Vagina (tissue), 2 donors: ENCODE results near the gene ZC3H12C. TPM values are rescaled to one million over a fixed set of nuclear protein-coding genes. Genes with fewer than 3 reads are reported as not detected.
"Not testable (repeated sequence)": the region's sequence is repeated elsewhere in the genome, so short reads cannot be mapped to it uniquely, and the experiment has no call there.

ENCODE experiments used
- DNase-seq, 2 donors: peaks; one replicate each; pipeline ENCODE4 v3.0.0-alpha.2; 2017; ENCODE audit errors: extremely low spot score in 2 of 2
- H3K27ac ChIP-seq: fragments of 200-600 bp; sonication (generic); one replicate; pipeline ENCODE4 v1.5.1; 2019
- H3K27me3 ChIP-seq: fragments of 200-600 bp; sonication (generic); one replicate; pipeline ENCODE4 v1.5.1; 2019
- H3K36me3 ChIP-seq, 2 donors: fragments of 200-600 bp; sonication (generic); one replicate each; pipeline ENCODE4 v1.5.1; 2017 to 2019
- H3K4me1 ChIP-seq: fragments of 200-600 bp; sonication (generic); one replicate; pipeline ENCODE4 v1.5.1; 2019
- H3K4me3 ChIP-seq, 2 donors: fragments of 200-600 bp; sonication (generic); 1 replicate in 1 of 2; 2 replicates in 1 of 2; pipeline ENCODE4 v1.5.1; 2016 to 2019
- H3K9me3 ChIP-seq: fragments of 200-600 bp; sonication (generic); one replicate; pipeline ENCODE4 v1.5.1; 2019
- POLR2A ChIP-seq, 2 donors: fragments of 450-650 bp; IDR thresholded peaks; one replicate each; pipeline ENCODE4 v1.6.1; 2017; ENCODE audit warnings: antibody characterized with exemption in 2 of 2, mild to moderate bottlenecking in 2 of 2, moderate library complexity in 2 of 2
- POLR2AphosphoS5 ChIP-seq, 2 donors: sonication (generic); formaldehyde crosslinking; IDR thresholded peaks; one replicate each; pipeline ENCODE4 v1.9.0; 2017; ENCODE audit warnings: antibody characterized with exemption in 2 of 2, mild to moderate bottlenecking in 2 of 2, low read depth in 1 of 2; ENCODE audit not compliant: insufficient read depth in 1 of 2
- intact Hi-C: fragments of 100-400 bp; cut with DNase I; formaldehyde crosslinking; loops from one replicate; pipeline ENCODE4 v1.15.1; 2023
- total RNA-seq: library from RNA; depleted of rRNA; stranded (reverse); fragments of >200 nt; gene quantifications from one replicate; pipeline ENCODE4 v1.2.3, GENCODE V29; 2016
- TF ChIP-seq, protein P1 (sequence below), 3 experiments: fragments of 450-650 bp in 2 of 3; fragments of 200-600 bp in 1 of 3; sonication (generic) in 1 of 3; IDR thresholded peaks; one replicate each; pipeline ENCODE4 v1.5.1; 2017 to 2019; ENCODE audit warnings: antibody characterized with exemption in 3 of 3, mild to moderate bottlenecking in 2 of 3, moderate library complexity in 2 of 3

ZC3H12C gene
- total RNA-seq, 1 donor from 2014 or later: 16.7 TPM

DNA sequence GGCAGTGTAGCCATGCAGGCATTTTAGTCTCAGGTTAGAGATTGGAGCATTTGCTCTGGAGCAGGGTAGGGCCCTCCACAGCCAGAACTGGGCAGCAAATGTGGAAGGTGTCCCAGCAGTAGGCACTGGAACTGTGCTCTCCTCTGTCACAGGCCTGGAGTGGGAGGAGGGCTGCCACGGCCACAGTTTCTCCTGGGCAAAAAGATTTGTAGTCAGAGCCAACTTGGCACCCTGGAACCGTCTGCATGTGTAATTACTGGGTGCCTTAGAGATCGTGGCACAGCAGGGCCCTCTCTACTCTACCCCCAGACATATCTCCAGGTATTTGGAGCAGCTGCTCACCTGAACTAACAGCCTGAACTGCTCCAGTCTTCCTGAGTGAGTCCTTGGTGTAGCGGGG lies 93.7 kb downstream of the ZC3H12C start:
- no peak overlapping the region for H3K27ac ChIP-seq
- no peak for DNase-seq
- intact Hi-C loops: no loop called here
- TF ChIP-seq POLR2AphosphoS5 (IDR thresholded peaks at IDR 0.05; ENCODE audit: insufficient read depth in 1 of 2, low read depth in 1 of 2) (no peak), POLR2A (IDR thresholded peaks at IDR 0.05) (no peak)
- TF ChIP-seq, protein P1, sequence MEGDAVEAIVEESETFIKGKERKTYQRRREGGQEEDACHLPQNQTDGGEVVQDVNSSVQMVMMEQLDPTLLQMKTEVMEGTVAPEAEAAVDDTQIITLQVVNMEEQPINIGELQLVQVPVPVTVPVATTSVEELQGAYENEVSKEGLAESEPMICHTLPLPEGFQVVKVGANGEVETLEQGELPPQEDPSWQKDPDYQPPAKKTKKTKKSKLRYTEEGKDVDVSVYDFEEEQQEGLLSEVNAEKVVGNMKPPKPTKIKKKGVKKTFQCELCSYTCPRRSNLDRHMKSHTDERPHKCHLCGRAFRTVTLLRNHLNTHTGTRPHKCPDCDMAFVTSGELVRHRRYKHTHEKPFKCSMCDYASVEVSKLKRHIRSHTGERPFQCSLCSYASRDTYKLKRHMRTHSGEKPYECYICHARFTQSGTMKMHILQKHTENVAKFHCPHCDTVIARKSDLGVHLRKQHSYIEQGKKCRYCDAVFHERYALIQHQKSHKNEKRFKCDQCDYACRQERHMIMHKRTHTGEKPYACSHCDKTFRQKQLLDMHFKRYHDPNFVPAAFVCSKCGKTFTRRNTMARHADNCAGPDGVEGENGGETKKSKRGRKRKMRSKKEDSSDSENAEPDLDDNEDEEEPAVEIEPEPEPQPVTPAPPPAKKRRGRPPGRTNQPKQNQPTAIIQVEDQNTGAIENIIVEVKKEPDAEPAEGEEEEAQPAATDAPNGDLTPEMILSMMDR (IDR thresholded peaks at IDR 0.05): no peak
- H3K9me3 ChIP-seq: no peaks in the 10 kb centered on the region
- no peaks in the 10 kb centered on the region for H3K27me3 ChIP-seq
- H3K4me1 ChIP-seq: no peaks in the 10 kb centered on the region
- no peaks in the 10 kb centered on the region for H3K36me3 ChIP-seq
- H3K4me3 ChIP-seq: no peak overlapping the region

DNA sequence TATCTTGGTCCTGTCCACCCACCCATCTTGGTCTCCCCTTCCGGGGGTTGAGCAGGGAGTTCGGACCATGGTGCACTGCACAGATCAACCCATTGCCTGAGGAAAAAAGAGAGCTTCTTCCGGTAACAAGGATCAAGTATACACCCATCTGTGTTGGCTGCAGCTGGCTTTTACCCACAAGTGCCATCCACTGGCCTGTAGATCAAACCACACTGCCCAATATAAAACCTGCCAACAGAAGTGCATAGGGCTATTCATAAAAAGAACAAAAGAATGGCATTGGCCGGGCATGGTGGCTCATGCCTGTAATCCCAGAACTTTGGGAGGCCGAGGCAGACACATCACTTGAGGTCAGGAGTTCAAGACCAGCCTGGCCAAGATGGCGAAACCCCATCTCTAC lies 94.5 kb downstream of the ZC3H12C start:
- no peaks in the 10 kb centered on the region for H3K27me3 ChIP-seq
- no peaks in the 10 kb centered on the region for H3K4me1 ChIP-seq
- H3K4me3 ChIP-seq: no peak overlapping the region
- TF ChIP-seq, protein P1 (IDR thresholded peaks at IDR 0.05): no peak
- no peak for TF ChIP-seq POLR2AphosphoS5 (IDR thresholded peaks at IDR 0.05; ENCODE audit: insufficient read depth in 1 of 2, low read depth in 1 of 2)
- no peak for TF ChIP-seq POLR2A (IDR thresholded peaks at IDR 0.05)
- H3K36me3 ChIP-seq: no peaks in the 10 kb centered on the region
- intact Hi-C loops: no loop called here
- no peak for DNase-seq
- no peaks in the 10 kb centered on the region for H3K9me3 ChIP-seq
- H3K27ac ChIP-seq: no peak overlapping the region

DNA sequence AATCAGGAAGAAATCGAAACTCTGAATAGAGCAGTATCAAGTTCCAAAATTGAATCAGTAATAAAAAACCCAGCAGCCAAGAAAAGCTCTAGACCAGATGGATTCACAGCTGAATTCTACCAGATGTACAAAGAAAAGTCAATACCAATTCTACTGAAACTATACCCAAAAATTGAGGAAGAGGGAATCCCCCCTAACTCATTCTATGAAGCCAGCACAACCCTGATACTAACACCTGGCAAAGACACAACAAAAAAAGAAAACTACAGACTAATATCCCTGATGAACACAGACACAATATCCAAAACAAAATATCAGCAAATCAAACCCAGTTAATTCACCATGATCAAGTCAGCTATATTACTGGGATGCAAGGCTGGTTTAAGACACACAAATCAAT lies 97.7 kb downstream of the ZC3H12C start:
- no peaks in the 10 kb centered on the region for H3K36me3 ChIP-seq

DNA sequence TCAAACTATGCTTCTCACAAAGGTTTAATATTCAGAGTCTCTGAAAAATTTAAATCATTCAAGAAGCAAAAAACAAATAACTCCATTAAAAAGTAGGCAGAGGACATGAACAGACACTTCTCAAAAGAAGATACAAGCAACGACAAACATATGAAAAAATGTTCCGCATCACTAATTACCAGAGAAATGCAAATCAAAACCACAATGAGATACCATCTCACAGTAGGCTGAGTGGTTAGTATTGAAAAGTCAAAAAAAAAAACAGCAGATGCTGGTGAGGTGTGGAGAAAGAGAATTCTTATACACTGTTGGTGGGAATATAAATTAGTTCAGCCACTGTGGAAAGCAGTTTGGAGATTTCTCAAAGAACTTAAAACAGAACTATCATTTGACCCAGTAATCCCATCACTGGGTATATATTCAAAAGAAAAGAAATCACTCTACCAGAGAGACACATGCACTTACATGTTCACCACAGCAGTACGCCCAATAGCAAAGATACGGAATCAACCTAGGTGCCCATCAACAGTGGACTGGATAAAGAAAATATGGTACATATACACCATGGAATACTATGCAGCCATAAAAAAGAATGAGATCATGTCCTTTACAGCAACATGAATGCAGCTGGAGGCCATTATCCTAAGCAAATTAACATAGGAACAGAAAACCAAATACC lies 99.6 kb downstream of the ZC3H12C start:
- H3K27me3 ChIP-seq, H3K36me3 ChIP-seq, H3K4me1 ChIP-seq, intact Hi-C loops, H3K27ac ChIP-seq, DNase-seq, H3K9me3 ChIP-seq, H3K4me3 ChIP-seq: not testable (repeated sequence)

More for the DNA sequence above, 97.7 kb downstream of the ZC3H12C start:
- H3K9me3 ChIP-seq: no peaks in the 10 kb centered on the region
- no peak overlapping the region for H3K4me3 ChIP-seq
- no peaks in the 10 kb centered on the region for H3K27me3 ChIP-seq
- intact Hi-C loops: no loop called here
- no peak for DNase-seq
- no peaks in the 10 kb centered on the region for H3K4me1 ChIP-seq
- H3K27ac ChIP-seq: no peak overlapping the region
- TF ChIP-seq, protein P1 (IDR thresholded peaks at IDR 0.05): no peak
- TF ChIP-seq POLR2A (IDR thresholded peaks at IDR 0.05) (no peak), POLR2AphosphoS5 (IDR thresholded peaks at IDR 0.05; ENCODE audit: insufficient read depth in 1 of 2, low read depth in 1 of 2) (no peak)

DNA sequence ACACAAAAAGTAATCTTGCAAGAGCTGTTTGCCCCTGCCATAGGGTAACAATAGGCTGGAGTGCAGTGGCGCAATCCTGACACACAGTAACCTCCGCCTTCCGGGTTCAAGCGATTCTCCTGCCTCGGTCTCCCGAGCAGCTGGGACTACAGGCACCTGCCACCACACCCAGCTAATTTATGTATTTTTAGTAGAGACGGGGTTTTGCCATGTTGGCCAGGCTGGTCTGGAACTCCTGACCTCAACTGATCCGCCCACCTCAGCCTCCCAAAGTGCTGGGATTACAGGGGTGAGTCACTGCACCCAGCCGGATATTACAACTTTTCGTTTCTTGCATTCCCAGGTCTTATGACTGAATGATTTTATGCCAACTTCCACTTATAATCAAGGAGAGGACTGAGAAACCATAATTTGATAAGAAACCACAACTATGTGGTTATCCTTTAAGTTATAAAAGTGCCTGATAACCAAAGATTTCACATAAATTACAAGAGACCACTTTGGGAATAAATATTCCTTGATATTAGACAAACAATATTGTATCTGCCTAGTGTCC lies 101.1 kb downstream of the ZC3H12C start:
- intact Hi-C loops: not testable (repeated sequence)

DNA sequence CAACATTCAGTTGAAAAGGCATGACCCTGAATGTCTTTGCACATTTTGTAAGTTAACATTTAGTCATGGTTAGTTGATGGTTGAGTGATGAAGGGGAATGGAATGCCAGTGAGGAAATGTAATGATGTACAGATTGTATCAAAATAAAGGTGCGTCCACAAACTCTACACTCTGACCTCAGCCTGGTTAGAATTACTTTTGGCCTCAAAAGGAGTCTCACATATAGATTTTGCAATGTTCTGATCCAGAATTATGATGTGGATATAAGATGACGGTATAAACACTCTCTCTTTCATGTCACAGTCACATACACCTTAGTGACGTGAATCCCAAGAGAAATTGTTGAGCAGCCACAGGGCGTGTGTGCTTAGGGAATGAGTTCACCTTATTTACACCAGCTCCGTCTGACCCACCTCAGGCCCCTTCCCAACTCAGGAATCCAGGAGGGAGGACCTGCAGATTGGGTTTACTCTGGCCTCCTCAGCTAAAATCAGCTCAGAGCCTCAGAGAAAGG lies 103.1 kb downstream of the ZC3H12C start:
- no peaks in the 10 kb centered on the region for H3K9me3 ChIP-seq
- TF ChIP-seq POLR2AphosphoS5 (IDR thresholded peaks at IDR 0.05; ENCODE audit: insufficient read depth in 1 of 2, low read depth in 1 of 2) (no peak), POLR2A (IDR thresholded peaks at IDR 0.05) (no peak)
- TF ChIP-seq, protein P1 (IDR thresholded peaks at IDR 0.05): no peak
- no peak overlapping the region for H3K27ac ChIP-seq

More for the DNA sequence above, 101.1 kb downstream of the ZC3H12C start:
- not testable (repeated sequence) for H3K4me3 ChIP-seq, H3K36me3 ChIP-seq, H3K4me1 ChIP-seq, H3K27ac ChIP-seq, H3K9me3 ChIP-seq, H3K27me3 ChIP-seq, DNase-seq

More for the DNA sequence above, 103.1 kb downstream of the ZC3H12C start:
- Histone ChIP-seq H3K4me3 (no peak overlapping the region), H3K27me3 (no peaks in the 10 kb centered on the region), H3K4me1 (no peaks in the 10 kb centered on the region), H3K36me3 (no peaks in the 10 kb centered on the region)
- DNase-seq: no peak
- intact Hi-C loops: no loop called here
